ENCODE data around the gene GPR50. TPM values are rescaled to one million over a fixed set of nuclear protein-coding genes. Genes with fewer than 3 reads are reported as not detected.

GPR50 gene
- total RNA-seq, 4 donors from 2014 or later = not detected

GRCh38 chrX:151153667-151154066 lies 22.7 kb upstream of the GPR50 start:
- H3K4me3 ChIP-seq = no peak overlapping the region

GRCh38 chrX:151155234-151155633 lies 21.1 kb upstream of the GPR50 start:
- TF ChIP-seq POLR2AphosphoS5 (IDR thresholded peaks at IDR 0.05) = no peak
- no peak for TF ChIP-seq CTCF (IDR thresholded peaks at IDR 0.05)
- TF ChIP-seq POLR2A (IDR thresholded peaks at IDR 0.05; ENCODE audit: low read depth) = no peak
- TF ChIP-seq EP300 (IDR thresholded peaks at IDR 0.05) = no peak

More at GRCh38 chrX:151153667-151154066, 22.7 kb upstream of the GPR50 start:
- no peak for TF ChIP-seq POLR2AphosphoS5 (IDR thresholded peaks at IDR 0.05)
- TF ChIP-seq POLR2A (IDR thresholded peaks at IDR 0.05; ENCODE audit: low read depth) = no peak
- TF ChIP-seq CTCF (IDR thresholded peaks at IDR 0.05) = no peak
- no peak for TF ChIP-seq EP300 (IDR thresholded peaks at IDR 0.05)
- peaks cover 0 to under 1% (median 0%) of the 10 kb centered on the region in 4 donors for H3K9me3 ChIP-seq
- intact Hi-C loops (cut with DNase I) = loop anchor here (5.0 kb wide), 3 partner anchors 209 to 1484 kb away; partner anchors contain the start of gene GABRQ
- H3K4me1 ChIP-seq = no peaks in the 10 kb centered on the region
- H3K27me3 ChIP-seq = peaks cover 0 to 7% (median 0%) of the 10 kb centered on the region in 4 donors
- no peaks in the 10 kb centered on the region for H3K36me3 ChIP-seq
- 31% methylated on average over 6 of the region's 6 CpGs for WGBS
- DNase-seq (ENCODE audit: extremely low spot score) = no peak
- no peak overlapping the region for H3K27ac ChIP-seq (replicated peaks in 1 of 4)

GRCh38 chrX:151161690-151162089 lies 14.7 kb upstream of the GPR50 start:
- WGBS = 56% methylated on average over 4 of the region's 4 CpGs
- no peak for DNase-seq (ENCODE audit: extremely low spot score)
- intact Hi-C loops (cut with DNase I) = no loop called here

More at GRCh38 chrX:151155234-151155633, 21.1 kb upstream of the GPR50 start:
- H3K4me3 ChIP-seq = no peak overlapping the region
- H3K4me1 ChIP-seq = no peaks in the 10 kb centered on the region
- H3K27me3 ChIP-seq = peaks cover 0 to 7% (median 0%) of the 10 kb centered on the region in 4 donors
- no peak overlapping the region for H3K27ac ChIP-seq (replicated peaks in 1 of 4)
- H3K36me3 ChIP-seq = no peaks in the 10 kb centered on the region
- WGBS = 61% methylated on average over 4 of the region's 4 CpGs
- H3K9me3 ChIP-seq = peaks cover 0 to 3% (median 0%) of the 10 kb centered on the region in 4 donors
- DNase-seq (ENCODE audit: extremely low spot score) = no peak
- intact Hi-C loops (cut with DNase I) = no loop called here

GRCh38 chrX:151167791-151168345 lies 8.5 kb upstream of the GPR50 start:
- no peak for TF ChIP-seq POLR2AphosphoS5 (IDR thresholded peaks at IDR 0.05)
- TF ChIP-seq POLR2A (IDR thresholded peaks at IDR 0.05; ENCODE audit: low read depth) = no peak
- no peak for TF ChIP-seq EP300 (IDR thresholded peaks at IDR 0.05)
- TF ChIP-seq CTCF (IDR thresholded peaks at IDR 0.05) = no peak
- H3K9me3 ChIP-seq = peaks cover 0 to 4% (median 0%) of the 10 kb centered on the region in 4 donors
- intact Hi-C loops (cut with DNase I) = no loop called here
- H3K4me3 ChIP-seq = no peak overlapping the region
- WGBS = 72% methylated on average over 7 of the region's 7 CpGs
- no peaks in the 10 kb centered on the region for H3K36me3 ChIP-seq
- no peaks in the 10 kb centered on the region for H3K27me3 ChIP-seq
- H3K27ac ChIP-seq (replicated peaks in 1 of 4) = no peak overlapping the region
- no peak for DNase-seq (ENCODE audit: extremely low spot score)
- H3K4me1 ChIP-seq = no peaks in the 10 kb centered on the region

More at GRCh38 chrX:151161690-151162089, 14.7 kb upstream of the GPR50 start:
- Histone ChIP-seq H3K9me3 (peaks cover 0 to 7% (median 0%) of the 10 kb centered on the region in 4 donors), H3K4me1 (no peaks in the 10 kb centered on the region), H3K27ac (replicated peaks in 1 of 4) (no peak overlapping the region), H3K27me3 (peaks cover 0 to 4% (median 0%) of the 10 kb centered on the region in 4 donors), H3K4me3 (no peak overlapping the region), H3K36me3 (no peaks in the 10 kb centered on the region)
- TF ChIP-seq POLR2AphosphoS5 (IDR thresholded peaks at IDR 0.05) (no peak), EP300 (IDR thresholded peaks at IDR 0.05) (no peak), POLR2A (IDR thresholded peaks at IDR 0.05; ENCODE audit: low read depth) (no peak), CTCF (IDR thresholded peaks at IDR 0.05) (no peak)

All from esophagus muscularis mucosa (tissue), 4 donors.